A549 (cell line): Measurements from ENCODE around the gene NKAIN2. TPM values are rescaled to one million over a fixed set of nuclear protein-coding genes. Genes with fewer than 3 reads are reported as not detected.

Source experiments
- ATAC-seq, 2 experiments: fragments of 200-7000 bp in 1 of 2; fragments of >200 bp in 1 of 2; cut with Nextera tagmentation in 1 of 2; cut with Tn5 transposase in 1 of 2; 3 replicates each; pipeline versions ENCODE4 v1.8.0 to v1.9.1; 2018 to 2020; ENCODE audit warnings: mild to moderate bottlenecking in 1 of 2, moderate library complexity in 1 of 2
- CTCF ChIA-PET: fragments of 300-600 bp; sonication (Branson Sonifier 250); formaldehyde crosslinking; extraction: SDS; loops from one replicate; lab custom pipeline; 2021; ENCODE audit warnings: antibody characterized with exemption, inconsistent platforms; lab: Yijun Ruan, JAX
- POLR2A ChIA-PET: fragments of 350-600 bp; formaldehyde crosslinking; extraction: SDS; loops from one replicate; lab custom pipeline; 2021; ENCODE audit warnings: antibody characterized with exemption, inconsistent platforms; lab: Yijun Ruan, JAX
- DNase-seq, 2 experiments: peaks; one replicate each; pipeline versions ENCODE4 v3.0.0 to v3.0.0-alpha.2; 2011 to 2016; ENCODE audit warnings: low read depth in 1 of 2, low spot score in 1 of 2
- FAIRE-seq: peaks from 2 replicates; lab custom pipeline; 2011; peaks lifted over from hg19 to GRCh38; lab: Jason Lieb, UNC
- H3K27ac ChIP-seq, 2 experiments: fragments of >200 bp; sonication (Bioruptor Twin); formaldehyde crosslinking; 3 replicates each; pipeline ENCODE4 v1.5.1; 2016 to 2017
- H3K4me1 ChIP-seq: fragments of >200 bp; sonication (Bioruptor Twin); formaldehyde crosslinking; 3 replicates; pipeline ENCODE4 v1.6.1; 2016
- H3K4me2 ChIP-seq: fragments of >200 bp; sonication (Bioruptor Twin); formaldehyde crosslinking; 3 replicates; pipeline ENCODE4 v1.6.1; 2016
- H3K4me3 ChIP-seq: fragments of >200 bp; sonication (Bioruptor Twin); formaldehyde crosslinking; 3 replicates; pipeline ENCODE4 v1.5.1; 2016
- H3K9me3 ChIP-seq: fragments of >200 bp; sonication (Bioruptor Twin); formaldehyde crosslinking; 3 replicates; pipeline ENCODE4 v1.6.1; 2016
- BHLHE40 ChIP-seq: IDR thresholded peaks from 2 replicates; pipeline ENCODE4 v1.6.1; 2012; ENCODE audit warnings: low read depth, low read length, inconsistent platforms
- CBX8 ChIP-seq: fragments of 200-600 bp; sonication (generic); IDR thresholded peaks from 2 replicates; pipeline ENCODE4 v1.6.1; 2016
- CHD4 ChIP-seq: fragments of 200-600 bp; sonication (generic); IDR thresholded peaks from 2 replicates; pipeline ENCODE4 v1.6.1; 2016; ENCODE audit warnings: antibody characterized with exemption, mild to moderate bottlenecking, borderline replicate concordance
- EHF ChIP-seq: fragments of 250-450 bp; sonication (Bioruptor Pico); IDR thresholded peaks from 2 replicates; pipeline ENCODE4 v1.5.0; 2020; ENCODE audit warnings: mild to moderate bottlenecking
- FOSB ChIP-seq: fragments of 250-450 bp; sonication (Bioruptor Pico); IDR thresholded peaks from 2 replicates; pipeline ENCODE4 v1.5.0; 2020; ENCODE audit warnings: mild to moderate bottlenecking, moderate library complexity
- FOSL2 ChIP-seq, 2 experiments: fragments of 450-650 bp in 1 of 2; fragments of >200 bp in 1 of 2; sonication (Bioruptor Twin) in 1 of 2; formaldehyde crosslinking; IDR thresholded peaks; 2 replicates each; pipeline versions ENCODE4 v1.5.0 to v1.6.1; 2016 to 2020; ENCODE audit warnings: mild to moderate bottlenecking in 1 of 2, moderate library complexity in 1 of 2
- HEYL ChIP-seq: fragments of 250-450 bp; sonication (Bioruptor Pico); IDR thresholded peaks from 2 replicates; pipeline ENCODE4 v1.8.0; 2021; ENCODE audit warnings: mild to moderate bottlenecking, moderate library complexity
- HOXA7 ChIP-seq: fragments of 250-450 bp; sonication (Bioruptor Pico); IDR thresholded peaks from 2 replicates; pipeline ENCODE4 v1.5.0; 2020; ENCODE audit warnings: mild to moderate bottlenecking, moderate library complexity
- HOXB13 ChIP-seq: fragments of 250-450 bp; sonication (Bioruptor Pico); IDR thresholded peaks from 2 replicates; pipeline ENCODE4 v1.5.0; 2020; ENCODE audit warnings: low read depth, mild to moderate bottlenecking, moderate library complexity
- JUN ChIP-seq, 2 experiments: fragments of >200 bp; sonication (Bioruptor Twin); formaldehyde crosslinking; IDR thresholded peaks; 2 replicates in 1 of 2; 3 replicates in 1 of 2; pipeline ENCODE4 v1.6.1; 2016 to 2017
- KDM5A ChIP-seq: fragments of 200-600 bp; sonication (generic); IDR thresholded peaks from 2 replicates; pipeline ENCODE4 v1.6.1; 2016; ENCODE audit warnings: antibody characterized with exemption, mild to moderate bottlenecking
- MAX ChIP-seq: IDR thresholded peaks from 2 replicates; pipeline ENCODE4 v1.6.1; 2012
- MYC ChIP-seq: IDR thresholded peaks from 2 replicates; pipeline ENCODE4 v1.6.1; 2012; ENCODE audit warnings: mild to moderate bottlenecking, inconsistent platforms, low read length, improper control_type of control experiment, borderline replicate concordance
- NPAS2 ChIP-seq: fragments of 250-450 bp; sonication (Bioruptor Pico); IDR thresholded peaks from 2 replicates; pipeline ENCODE4 v1.8.0; 2022; ENCODE audit warnings: mild to moderate bottlenecking, moderate library complexity, borderline replicate concordance
- NR3C1 ChIP-seq: fragments of >200 bp; sonication (Bioruptor Twin); formaldehyde crosslinking; IDR thresholded peaks from 3 replicates; pipeline ENCODE4 v1.6.1; 2017
- POLR2AphosphoS2 ChIP-seq: conservative IDR thresholded peaks from 2 replicates; pipeline ENCODE4 v1.6.1; 2012; ENCODE audit warnings: low read length, improper control_type of control experiment, inconsistent platforms
- RFX5 ChIP-seq: fragments of 450-650 bp; IDR thresholded peaks from 2 replicates; pipeline ENCODE4 v1.7.1; 2014; ENCODE audit warnings: antibody characterized with exemption, mild to moderate bottlenecking, moderate library complexity
- SREBF2 ChIP-seq: fragments of 450-650 bp; IDR thresholded peaks from 2 replicates; pipeline ENCODE4 v1.6.1; 2014; ENCODE audit warnings: mild to moderate bottlenecking, moderate library complexity
- TP53 ChIP-seq: fragments of 250-450 bp; sonication (Bioruptor Pico); IDR thresholded peaks from 2 replicates; pipeline ENCODE4 v1.5.0; 2021; ENCODE audit warnings: mild to moderate bottlenecking, moderate library complexity
- WGBS: methylation state at CpG from one replicate; pipeline ENCODE4 v1.1.6; 2017; ENCODE audit errors: missing lambda C conversion rate; 5-methylcytosine and 5-hydroxymethylcytosine counted together
- polyA plus RNA-seq, 4 experiments: library from polyadenylated mRNA; depleted of rRNA in 3 of 4; stranded (reverse); fragments of >200 nt; fragmentation: RNase III in 1 of 4; extraction: RNeasy Plus Mini Kit Qiagen cat#74134 plus additional on column Dnase treatment in 1 of 4; gene quantifications; 2 replicates in 3 of 4; 3 replicates in 1 of 4; pipeline ENCODE4 v1.2.3, GENCODE V29; 2011 to 2017
- TF ChIP-seq, protein P1 (sequence below): fragments of >200 bp; sonication (Bioruptor Twin); formaldehyde crosslinking; IDR thresholded peaks from 2 replicates; pipeline ENCODE4 v1.6.1; 2016
- TF ChIP-seq, protein P2 (sequence below): fragments of 250-450 bp; sonication (Bioruptor Pico); IDR thresholded peaks from 2 replicates; pipeline ENCODE4 v1.5.0; 2021; ENCODE audit warnings: mild to moderate bottlenecking, moderate library complexity, borderline replicate concordance
- TF ChIP-seq, protein P3 (sequence below): fragments of 250-450 bp; sonication (Bioruptor Pico); IDR thresholded peaks from 2 replicates; pipeline ENCODE4 v1.5.0; 2020; ENCODE audit warnings: low read depth, mild to moderate bottlenecking, moderate library complexity
- TF ChIP-seq, protein P4 (sequence below): fragments of 450-650 bp; IDR thresholded peaks from 2 replicates; pipeline ENCODE4 v1.6.1; 2014; ENCODE audit warnings: antibody characterized with exemption

The NKAIN2 gene
- polyA plus RNA-seq, 2 of the 4 experiments (the other 2 are of a cell fraction), result not detected

DNA sequence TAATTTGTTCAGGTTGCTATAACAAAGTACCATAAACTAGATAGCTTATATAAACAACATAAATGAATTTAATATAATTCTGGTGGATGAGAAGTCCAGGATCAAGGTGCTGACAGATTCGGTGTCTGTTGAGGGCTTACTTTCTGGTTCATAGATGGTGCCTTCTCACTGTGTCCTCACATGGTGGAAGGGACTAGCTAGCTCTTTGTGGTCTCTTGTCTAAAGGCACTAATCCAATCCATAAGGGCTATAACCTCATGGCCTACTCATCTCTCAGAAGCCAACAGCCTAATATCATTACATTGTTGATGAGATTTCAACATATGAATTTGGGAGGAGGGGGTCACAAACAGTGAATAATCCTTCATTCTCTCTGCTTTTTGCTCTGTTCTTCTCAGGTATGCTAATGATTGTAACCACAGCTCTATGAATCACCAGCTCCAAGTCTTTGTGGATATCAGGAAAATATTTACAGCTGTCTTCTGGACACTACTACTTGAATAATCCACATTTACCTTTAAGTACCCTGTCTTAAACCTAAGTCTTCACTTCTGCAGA lies 122.3 kb downstream of the NKAIN2 start (continued):
- TF ChIP-seq MYC, result no peak
- TF ChIP-seq, protein P1, sequence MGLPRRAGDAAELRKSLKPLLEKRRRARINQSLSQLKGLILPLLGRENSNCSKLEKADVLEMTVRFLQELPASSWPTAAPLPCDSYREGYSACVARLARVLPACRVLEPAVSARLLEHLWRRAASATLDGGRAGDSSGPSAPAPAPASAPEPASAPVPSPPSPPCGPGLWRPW, result no peak
- no peak for TF ChIP-seq RFX5
- no peak for TF ChIP-seq KDM5A

GRCh38 chr6:123928529-123928928 lies 124.9 kb downstream of the NKAIN2 start:
- 4% methylated on average over 1 of the region's 1 CpG for WGBS
- ATAC-seq, result no peak

GRCh38 chr6:123931928-123932327 lies 128.3 kb downstream of the NKAIN2 start:
- POLR2A ChIA-PET, result no interaction called here
- FAIRE-seq, result no peak
- ATAC-seq, result no peak

More at GRCh38 chr6:123928529-123928928, 124.9 kb downstream of the NKAIN2 start:
- H3K4me2 ChIP-seq, result no peak overlapping the region
- CTCF ChIA-PET, result no interaction called here
- no peak overlapping the region for H3K4me3 ChIP-seq
- H3K9me3 ChIP-seq, result no peaks in the 10 kb centered on the region
- H3K27ac ChIP-seq, result no peak overlapping the region
- TF ChIP-seq, protein P2, sequence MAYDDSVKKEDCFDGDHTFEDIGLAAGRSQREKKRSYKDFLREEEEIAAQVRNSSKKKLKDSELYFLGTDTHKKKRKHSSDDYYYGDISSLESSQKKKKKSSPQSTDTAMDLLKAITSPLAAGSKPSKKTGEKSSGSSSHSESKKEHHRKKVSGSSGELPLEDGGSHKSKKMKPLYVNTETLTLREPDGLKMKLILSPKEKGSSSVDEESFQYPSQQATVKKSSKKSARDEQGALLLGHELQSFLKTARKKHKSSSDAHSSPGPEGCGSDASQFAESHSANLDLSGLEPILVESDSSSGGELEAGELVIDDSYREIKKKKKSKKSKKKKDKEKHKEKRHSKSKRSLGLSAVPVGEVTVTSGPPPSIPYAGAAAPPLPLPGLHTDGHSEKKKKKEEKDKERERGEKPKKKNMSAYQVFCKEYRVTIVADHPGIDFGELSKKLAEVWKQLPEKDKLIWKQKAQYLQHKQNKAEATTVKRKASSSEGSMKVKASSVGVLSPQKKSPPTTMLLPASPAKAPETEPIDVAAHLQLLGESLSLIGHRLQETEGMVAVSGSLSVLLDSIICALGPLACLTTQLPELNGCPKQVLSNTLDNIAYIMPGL, result no peak
- no peak for TF ChIP-seq NPAS2 (CRISPR knock-in tag)
- TF ChIP-seq, protein P3, sequence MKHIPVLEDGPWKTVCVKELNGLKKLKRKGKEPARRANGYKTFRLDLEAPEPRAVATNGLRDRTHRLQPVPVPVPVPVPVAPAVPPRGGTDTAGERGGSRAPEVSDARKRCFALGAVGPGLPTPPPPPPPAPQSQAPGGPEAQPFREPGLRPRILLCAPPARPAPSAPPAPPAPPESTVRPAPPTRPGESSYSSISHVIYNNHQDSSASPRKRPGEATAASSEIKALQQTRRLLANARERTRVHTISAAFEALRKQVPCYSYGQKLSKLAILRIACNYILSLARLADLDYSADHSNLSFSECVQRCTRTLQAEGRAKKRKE (CRISPR knock-in tag), result no peak
- no peak for TF ChIP-seq MYC
- no peak for TF ChIP-seq FOSL2 (IDR thresholded peaks at IDR 0.05)
- no peak for TF ChIP-seq FOSL2 (CRISPR knock-in tag; IDR thresholded peaks at IDR 0.05)
- TF ChIP-seq HEYL (CRISPR knock-in tag), result no peak
- TF ChIP-seq CBX8, result no peak
- no peak for TF ChIP-seq CHD4
- TF ChIP-seq FOSB (CRISPR knock-in tag), result no peak
- no peak for TF ChIP-seq MAX
- TF ChIP-seq HOXB13, result no peak
- TF ChIP-seq EHF (CRISPR knock-in tag), result no peak
- FAIRE-seq, result no peak
- no peak for DNase-seq
- H3K4me1 ChIP-seq, result no peaks in the 10 kb centered on the region
- POLR2A ChIA-PET, result no interaction called here

GRCh38 chr6:123940551-123940950 lies 136.9 kb downstream of the NKAIN2 start:
- no peak for FAIRE-seq
- POLR2A ChIA-PET, result no interaction called here

More at GRCh38 chr6:123931928-123932327, 128.3 kb downstream of the NKAIN2 start:
- Histone ChIP-seq H3K9me3 (no peaks in the 10 kb centered on the region), H3K4me2 (no peak overlapping the region), H3K27ac (no peak overlapping the region), H3K4me1 (no peaks in the 10 kb centered on the region), H3K4me3 (no peak overlapping the region)
- no peak for TF ChIP-seq CHD4
- no peak for TF ChIP-seq SREBF2
- no peak for TF ChIP-seq POLR2AphosphoS2
- TF ChIP-seq NR3C1, result no peak
- DNase-seq, result no peak
- CTCF ChIA-PET, result no interaction called here
- WGBS, result 14% methylated on average over 3 of the region's 3 CpGs

More at GRCh38 chr6:123940551-123940950, 136.9 kb downstream of the NKAIN2 start:
- ATAC-seq (no peak), DNase-seq (no peak)
- CTCF ChIA-PET, result no interaction called here
- H3K4me3 ChIP-seq, result no peak overlapping the region
- WGBS, result 48% methylated on average over 3 of the region's 3 CpGs
- TF ChIP-seq HOXA7 (CRISPR knock-in tag) (no peak), JUN (IDR thresholded peaks at IDR 0.05) (no peak), TP53 (CRISPR knock-in tag) (no peak), BHLHE40 (no peak)
- TF ChIP-seq, protein P4, sequence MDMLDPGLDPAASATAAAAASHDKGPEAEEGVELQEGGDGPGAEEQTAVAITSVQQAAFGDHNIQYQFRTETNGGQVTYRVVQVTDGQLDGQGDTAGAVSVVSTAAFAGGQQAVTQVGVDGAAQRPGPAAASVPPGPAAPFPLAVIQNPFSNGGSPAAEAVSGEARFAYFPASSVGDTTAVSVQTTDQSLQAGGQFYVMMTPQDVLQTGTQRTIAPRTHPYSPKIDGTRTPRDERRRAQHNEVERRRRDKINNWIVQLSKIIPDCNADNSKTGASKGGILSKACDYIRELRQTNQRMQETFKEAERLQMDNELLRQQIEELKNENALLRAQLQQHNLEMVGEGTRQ, result no peak
- no peaks in the 10 kb centered on the region for H3K4me1 ChIP-seq
- H3K27ac ChIP-seq, result no peak overlapping the region
- no peaks in the 10 kb centered on the region for H3K9me3 ChIP-seq
- no peak overlapping the region for H3K4me2 ChIP-seq
